ENCODE results near the gene EPB41L4A. TPM values are rescaled to one million over a fixed set of nuclear protein-coding genes. Genes with fewer than 3 reads are reported as not detected.

EPB41L4A gene
- total RNA-seq, 1 experiment from 2014 or later: 1.7 TPM

- Histone ChIP-seq H3K4me3 (no peak overlapping the region), H3K27ac (no peak overlapping the region), H3K4me1 (no peaks in the 10 kb centered on the region), H3K36me3 (no peaks in the 10 kb centered on the region), H3K9me3 (replicated peaks) (no peaks in the 10 kb centered on the region), H3K27me3 (no peaks in the 10 kb centered on the region; the same call in 1 of the 2 replicates)
- DNase-seq: no peak
Measured at GRCh38 chr5:112351225-112351624, 67.9 kb downstream of the EPB41L4A start.

GRCh38 chr5:112350626-112351025 lies 68.5 kb downstream of the EPB41L4A start:
- Histone ChIP-seq H3K27ac (no peak overlapping the region), H3K36me3 (no peaks in the 10 kb centered on the region), H3K4me1 (no peaks in the 10 kb centered on the region), H3K4me3 (no peak overlapping the region), H3K9me3 (replicated peaks) (no peaks in the 10 kb centered on the region), H3K27me3 (no peaks in the 10 kb centered on the region; the same call in 1 of the 2 replicates)
- DNase-seq: no peak

- Histone ChIP-seq H3K4me1 (no peaks in the 10 kb centered on the region), H3K9me3 (replicated peaks) (no peaks in the 10 kb centered on the region), H3K36me3 (no peaks in the 10 kb centered on the region), H3K27me3 (no peaks in the 10 kb centered on the region; the same call in 1 of the 2 replicates), H3K27ac (no peak overlapping the region), H3K4me3 (no peak overlapping the region)
- no peak for DNase-seq
Measured at GRCh38 chr5:112349371-112349770, 69.7 kb downstream of the EPB41L4A start.

GRCh38 chr5:112348915-112349314 lies 70.2 kb downstream of the EPB41L4A start:
- Histone ChIP-seq H3K4me1 (no peaks in the 10 kb centered on the region), H3K4me3 (no peak overlapping the region), H3K27ac (no peak overlapping the region), H3K36me3 (no peaks in the 10 kb centered on the region), H3K9me3 (replicated peaks) (no peaks in the 10 kb centered on the region), H3K27me3 (no peaks in the 10 kb centered on the region; the same call in 1 of the 2 replicates)
- no peak for DNase-seq

GRCh38 chr5:112348387-112348786 lies 70.7 kb downstream of the EPB41L4A start:
- DNase-seq: no peak
- Histone ChIP-seq H3K4me1 (no peaks in the 10 kb centered on the region), H3K27ac (no peak overlapping the region), H3K4me3 (no peak overlapping the region), H3K36me3 (no peaks in the 10 kb centered on the region), H3K27me3 (no peaks in the 10 kb centered on the region; the same call in 1 of the 2 replicates), H3K9me3 (replicated peaks) (no peaks in the 10 kb centered on the region)

- Histone ChIP-seq H3K4me3 (no peak overlapping the region), H3K9me3 (replicated peaks) (no peaks in the 10 kb centered on the region), H3K36me3 (no peaks in the 10 kb centered on the region), H3K4me1 (no peaks in the 10 kb centered on the region), H3K27ac (no peak overlapping the region), H3K27me3 (no peaks in the 10 kb centered on the region; the same call in 1 of the 2 replicates)
- no peak for DNase-seq
Measured at GRCh38 chr5:112346411-112347044, 72.5 kb downstream of the EPB41L4A start.

GRCh38 chr5:112344540-112344939 lies 74.5 kb downstream of the EPB41L4A start:
- no peak for DNase-seq

GRCh38 chr5:112342389-112342788 lies 76.7 kb downstream of the EPB41L4A start:
- no peak for DNase-seq
- Histone ChIP-seq H3K4me3 (no peak overlapping the region), H3K9me3 (replicated peaks) (no peaks in the 10 kb centered on the region), H3K27me3 (no peaks in the 10 kb centered on the region; the same call in 1 of the 2 replicates), H3K4me1 (no peaks in the 10 kb centered on the region), H3K36me3 (no peaks in the 10 kb centered on the region), H3K27ac (no peak overlapping the region)

More at GRCh38 chr5:112344540-112344939, 74.5 kb downstream of the EPB41L4A start:
- Histone ChIP-seq H3K4me3 (no peak overlapping the region), H3K27ac (no peak overlapping the region), H3K4me1 (no peaks in the 10 kb centered on the region), H3K36me3 (no peaks in the 10 kb centered on the region), H3K9me3 (replicated peaks) (no peaks in the 10 kb centered on the region), H3K27me3 (no peaks in the 10 kb centered on the region; the same call in 1 of the 2 replicates)

GRCh38 chr5:112339761-112340160 lies 79.3 kb downstream of the EPB41L4A start:
- Histone ChIP-seq H3K4me3 (no peak overlapping the region), H3K27ac (no peak overlapping the region), H3K36me3 (no peaks in the 10 kb centered on the region), H3K9me3 (replicated peaks) (no peaks in the 10 kb centered on the region), H3K27me3 (no peaks in the 10 kb centered on the region), H3K4me1 (no peaks in the 10 kb centered on the region)
- no peak for DNase-seq

GRCh38 chr5:112338681-112339337 lies 80.3 kb downstream of the EPB41L4A start:
- H3K4me1 ChIP-seq: no peaks in the 10 kb centered on the region
- H3K9me3 ChIP-seq (replicated peaks): no peaks in the 10 kb centered on the region
- H3K27me3 ChIP-seq: no peaks in the 10 kb centered on the region
- no peak overlapping the region for H3K27ac ChIP-seq
- no peak for DNase-seq
- H3K4me3 ChIP-seq: no peak overlapping the region
- no peaks in the 10 kb centered on the region for H3K36me3 ChIP-seq

- Histone ChIP-seq H3K9me3 (replicated peaks) (no peaks in the 10 kb centered on the region), H3K36me3 (no peaks in the 10 kb centered on the region), H3K4me3 (no peak overlapping the region), H3K27ac (no peak overlapping the region), H3K27me3 (no peaks in the 10 kb centered on the region), H3K4me1 (no peaks in the 10 kb centered on the region)
- no peak for DNase-seq
Measured at GRCh38 chr5:112333331-112333781, 85.7 kb downstream of the EPB41L4A start.

- H3K27me3 ChIP-seq: no peaks in the 10 kb centered on the region
- no peak overlapping the region for H3K4me3 ChIP-seq
- no peaks in the 10 kb centered on the region for H3K9me3 ChIP-seq (replicated peaks)
- no peak for DNase-seq
- H3K4me1 ChIP-seq: no peaks in the 10 kb centered on the region
- H3K36me3 ChIP-seq: no peaks in the 10 kb centered on the region
- no peak overlapping the region for H3K27ac ChIP-seq
Measured at GRCh38 chr5:112331892-112332291, 87.2 kb downstream of the EPB41L4A start.

- H3K36me3 ChIP-seq: no peaks in the 10 kb centered on the region
- H3K9me3 ChIP-seq (replicated peaks): no peaks in the 10 kb centered on the region
- H3K27ac ChIP-seq: no peak overlapping the region
- no peaks in the 10 kb centered on the region for H3K27me3 ChIP-seq
- no peaks in the 10 kb centered on the region for H3K4me1 ChIP-seq
- DNase-seq: peak in 1 of 2 experiments; percentile 7
- no peak overlapping the region for H3K4me3 ChIP-seq
Measured at GRCh38 chr5:112329419-112330090, 89.5 kb downstream of the EPB41L4A start.

- Histone ChIP-seq H3K27ac (no peak overlapping the region), H3K4me3 (no peak overlapping the region), H3K9me3 (replicated peaks) (no peaks in the 10 kb centered on the region), H3K27me3 (peaks cover 4% of the 10 kb centered on the region; the same call in 1 of the 2 replicates), H3K36me3 (no peaks in the 10 kb centered on the region), H3K4me1 (no peaks in the 10 kb centered on the region)
- DNase-seq: no peak
Measured at GRCh38 chr5:112323166-112323565, 95.9 kb downstream of the EPB41L4A start.

- no peak overlapping the region for H3K27ac ChIP-seq
- peaks cover 4% of the 10 kb centered on the region; the same call in 1 of the 2 replicates for H3K27me3 ChIP-seq
- H3K36me3 ChIP-seq: no peaks in the 10 kb centered on the region
- H3K4me1 ChIP-seq: no peaks in the 10 kb centered on the region
- H3K4me3 ChIP-seq: no peak overlapping the region
- DNase-seq: no peak
- no peaks in the 10 kb centered on the region for H3K9me3 ChIP-seq (replicated peaks)
Measured at GRCh38 chr5:112320408-112320807, 98.7 kb downstream of the EPB41L4A start.

All from SJCRH30 (cell line).